Stimulated activated CD8-positive, alpha-beta memory T cell treated with anti-CD3 and anti-CD28 coated beads, Interleukin-15, amount 100 ng/mL, for 24 hours (primary cell): ENCODE results near the gene TPBG.
"Not testable (repeated sequence)": the region's sequence is repeated elsewhere in the genome, so short reads cannot be mapped to it uniquely, and the experiment has no call there.

ENCODE experiments used
- DNase-seq: peaks from one replicate; pipeline ENCODE4 v3.0.0-alpha.2; 2020; ENCODE audit warnings: low read depth

Gene TPBG

GRCh38 chr6:82376636-82377035 is 13.0 kb downstream of the TPBG start:
- DNase-seq: no peak

- no peak for DNase-seq
Measured at GRCh38 chr6:82380566-82381185, 17.1 kb downstream of the TPBG start.

GRCh38 chr6:82381278-82381677 is 17.7 kb downstream of the TPBG start:
- no peak for DNase-seq

- no peak for DNase-seq
Measured at GRCh38 chr6:82385102-82385501, 21.5 kb downstream of the TPBG start.

- DNase-seq: no peak
Measured at GRCh38 chr6:82385546-82385945, 21.9 kb downstream of the TPBG start.

GRCh38 chr6:82385961-82386360 is 22.3 kb downstream of the TPBG start:
- no peak for DNase-seq

- DNase-seq: not testable (repeated sequence)
Measured at GRCh38 chr6:82394770-82395169, 31.2 kb downstream of the TPBG start.

GRCh38 chr6:82396964-82397751 is 33.5 kb downstream of the TPBG start:
- DNase-seq: no peak

GRCh38 chr6:82397962-82398692 is 34.5 kb downstream of the TPBG start:
- no peak for DNase-seq

- no peak for DNase-seq
Measured at GRCh38 chr6:82408952-82409431, 45.4 kb downstream of the TPBG start.

GRCh38 chr6:82410151-82410648 is 46.6 kb downstream of the TPBG start:
- DNase-seq: no peak

- no peak for DNase-seq
Measured at GRCh38 chr6:82413868-82414267, 50.3 kb downstream of the TPBG start.

GRCh38 chr6:82415820-82416219 is 52.2 kb downstream of the TPBG start:
- DNase-seq: no peak

GRCh38 chr6:82416346-82416745 is 52.7 kb downstream of the TPBG start:
- no peak for DNase-seq
